ENCODE measurements around the gene KLK12.

Gene KLK12, protein sequence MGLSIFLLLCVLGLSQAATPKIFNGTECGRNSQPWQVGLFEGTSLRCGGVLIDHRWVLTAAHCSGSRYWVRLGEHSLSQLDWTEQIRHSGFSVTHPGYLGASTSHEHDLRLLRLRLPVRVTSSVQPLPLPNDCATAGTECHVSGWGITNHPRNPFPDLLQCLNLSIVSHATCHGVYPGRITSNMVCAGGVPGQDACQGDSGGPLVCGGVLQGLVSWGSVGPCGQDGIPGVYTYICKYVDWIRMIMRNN

DNA sequence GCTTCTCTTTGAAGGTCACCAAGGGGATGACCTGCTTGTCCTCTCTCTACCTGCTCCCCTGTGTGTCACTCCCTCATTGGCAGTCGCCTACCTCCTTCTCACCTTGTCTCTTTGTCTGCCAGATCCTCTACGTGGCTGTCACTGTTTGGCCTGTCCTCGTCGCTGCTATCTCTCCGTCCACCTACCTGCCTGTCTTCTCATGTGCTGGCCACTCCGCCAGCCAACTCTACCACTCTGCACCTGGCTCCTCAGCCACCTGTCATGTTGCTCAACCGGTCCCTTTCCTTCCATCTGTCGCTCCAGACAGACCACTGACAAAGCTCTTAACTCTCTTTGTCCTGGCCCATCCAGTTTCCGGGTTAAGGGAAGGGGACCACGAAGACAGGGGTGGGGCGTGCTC lies at the start of gene KLK12:
TSS of gene KLK12 (minus strand) at position 299 of the 400 bp plus-strand sequence. CDS start 381 bp downstream, outside the sequence.
- DNase-seq (ENCODE audit: low spot score) = no peak

DNA sequence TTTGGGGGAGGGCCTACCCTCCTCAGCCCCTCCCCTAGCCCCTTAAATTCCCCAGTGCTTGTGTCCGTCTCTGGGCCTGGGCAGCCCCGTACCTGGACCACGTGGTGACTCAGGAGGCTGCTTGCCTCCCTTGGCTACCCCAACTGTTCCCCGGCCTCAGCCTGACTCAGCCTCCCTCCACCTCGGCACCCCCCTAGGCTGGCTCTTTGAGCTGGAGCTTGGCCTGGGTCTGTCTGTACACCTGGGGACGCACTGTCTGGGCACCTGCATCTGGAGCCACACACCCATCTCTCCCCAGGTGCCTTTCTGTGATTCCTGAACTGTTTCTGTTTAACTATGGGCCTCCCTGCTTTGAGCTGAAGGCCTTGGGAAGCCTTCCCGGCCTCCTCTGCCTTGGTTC lies 49.7 kb upstream of the KLK12 start:
- no peak for DNase-seq (ENCODE audit: low spot score)

DNA sequence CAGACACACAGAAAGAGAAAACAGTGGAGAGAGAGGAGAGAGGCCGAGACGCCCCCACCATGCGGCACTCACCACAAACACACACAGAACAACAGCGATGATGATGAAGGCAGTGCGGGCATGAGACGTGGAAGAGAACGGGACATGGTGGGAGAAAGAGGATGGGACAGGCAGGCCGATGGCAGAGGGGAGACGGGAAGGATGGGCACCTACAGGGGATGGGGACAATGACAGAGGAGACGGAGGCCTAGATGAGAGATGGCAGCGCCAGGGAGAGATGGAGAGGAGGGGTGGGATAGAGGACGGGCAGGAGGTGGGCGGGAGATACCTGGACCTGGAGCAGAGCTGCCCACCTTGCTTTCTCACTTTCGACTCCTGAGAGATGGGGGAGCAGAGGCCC lies 49.0 kb upstream of the KLK12 start:
- no peak for DNase-seq (ENCODE audit: low spot score)

DNA sequence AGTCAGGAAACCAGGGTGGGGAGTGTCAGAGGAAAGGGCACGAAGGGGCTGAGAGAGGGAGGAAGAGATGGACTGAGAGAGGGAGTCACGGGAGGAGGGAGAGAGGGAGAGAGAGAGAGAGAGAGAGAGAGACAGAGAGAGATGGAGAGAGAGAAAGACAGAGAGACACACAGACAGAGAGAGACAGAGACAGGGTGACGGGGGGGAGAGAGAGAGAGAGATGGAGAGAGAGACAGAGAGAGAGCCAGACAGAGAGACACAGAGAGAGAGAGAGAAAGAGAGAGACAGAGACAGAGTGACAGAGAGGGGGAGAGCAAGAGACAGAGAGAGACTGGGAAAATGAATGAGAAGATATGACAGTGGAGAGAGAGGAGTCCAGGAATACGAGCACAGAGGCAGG lies 48.4 kb upstream of the KLK12 start:
- DNase-seq (ENCODE audit: low spot score) = no peak

DNA sequence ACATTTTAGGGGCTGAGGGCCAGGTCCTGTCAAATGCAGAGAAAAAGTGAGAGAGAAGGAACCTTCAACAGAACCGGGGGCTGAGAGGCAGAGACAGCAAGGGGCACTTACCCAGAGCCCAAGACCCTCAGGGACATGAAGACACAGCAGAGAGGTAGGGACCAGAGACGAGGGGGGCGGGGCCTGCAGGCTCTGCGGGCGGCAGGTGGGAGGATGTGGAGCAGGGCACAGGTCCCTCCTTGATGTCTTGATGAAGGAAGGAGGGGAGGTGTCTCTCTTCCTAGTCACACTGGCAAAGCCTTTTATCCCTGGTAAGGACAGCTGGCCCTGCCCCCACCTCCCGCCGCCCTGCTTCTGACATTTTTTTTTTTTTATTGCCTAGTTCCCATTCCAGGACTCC lies 47.8 kb upstream of the KLK12 start, which contains the start of gene KLK14:
TSS of gene KLK14 (minus strand) at position 277 of the 400 bp plus-strand sequence. CDS start at position 4, 273 bp downstream.
- no peak for DNase-seq (ENCODE audit: low spot score)

DNA sequence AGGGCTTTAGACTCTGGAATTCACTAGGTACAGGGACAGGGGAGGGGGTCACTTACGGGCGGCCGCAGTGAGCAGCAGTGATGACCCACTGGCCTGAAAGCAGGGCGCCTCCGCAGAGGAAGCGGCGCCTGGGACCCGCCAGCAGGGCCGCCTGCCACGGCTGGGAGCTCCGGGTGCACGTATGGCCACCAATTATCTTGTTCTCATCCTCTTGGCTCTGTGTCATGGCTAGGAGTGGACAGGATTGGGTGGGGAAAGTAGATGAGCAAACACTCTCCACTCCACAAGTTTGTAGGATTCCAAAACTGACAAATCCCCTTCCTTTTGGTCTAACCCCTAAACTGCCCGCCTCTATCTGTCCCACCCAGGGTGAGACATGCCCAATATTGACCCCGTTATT lies 46.7 kb upstream of the KLK12 start:
- DNase-seq (ENCODE audit: low spot score) = no peak

DNA sequence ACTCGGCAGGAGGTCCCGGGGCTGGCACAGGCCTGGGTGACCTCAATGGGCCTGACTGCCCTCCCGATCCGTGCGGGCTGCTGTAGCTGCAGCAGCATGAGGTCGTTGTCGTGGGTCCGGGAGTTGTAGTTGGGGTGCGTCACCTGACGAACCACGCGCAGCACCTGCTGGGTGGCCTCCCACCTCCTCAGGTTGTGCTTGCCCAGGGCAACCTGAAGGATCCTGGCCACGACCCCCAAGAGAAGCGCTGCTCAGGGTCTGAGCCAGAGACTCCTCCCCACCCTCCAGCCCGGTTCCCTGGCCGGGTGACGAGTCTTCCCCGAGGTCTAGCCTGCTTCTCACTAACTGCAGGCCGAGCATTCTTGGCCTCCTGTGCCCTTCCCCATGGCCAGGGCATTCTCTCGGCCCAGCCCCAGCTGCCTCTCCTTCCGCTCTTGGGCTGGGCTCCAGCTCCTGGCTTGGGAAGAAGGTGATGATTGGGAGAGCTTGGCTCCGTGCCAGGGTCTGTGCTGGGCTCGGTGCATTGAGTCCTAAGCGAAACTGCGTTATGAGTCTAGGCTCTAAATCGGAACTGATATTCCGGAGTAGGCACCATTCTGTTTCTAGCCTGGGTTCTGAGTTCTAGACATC lies 44.8 kb upstream of the KLK12 start:
- DNase-seq (ENCODE audit: low spot score) = no peak

DNA sequence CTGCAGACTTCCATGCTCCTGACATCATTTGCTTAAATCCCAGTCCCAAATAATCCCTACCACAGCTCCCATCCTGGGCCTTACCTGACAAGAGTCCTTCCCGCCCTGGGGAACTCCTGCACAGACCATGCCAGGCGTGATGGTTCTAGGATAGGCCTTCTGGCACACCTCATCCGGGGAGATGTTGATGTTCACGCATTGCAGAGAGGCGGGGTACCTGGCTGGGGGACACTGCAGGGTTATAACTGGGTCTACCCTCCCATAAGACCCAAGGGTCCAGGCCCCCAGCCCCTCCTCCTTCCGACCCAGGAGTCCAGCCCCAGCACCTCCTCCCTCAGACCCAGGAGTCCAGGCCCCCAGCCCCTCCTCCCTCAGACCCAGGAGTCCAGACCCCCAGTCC lies 43.9 kb upstream of the KLK12 start:
- DNase-seq (ENCODE audit: low spot score) = no peak

DNA sequence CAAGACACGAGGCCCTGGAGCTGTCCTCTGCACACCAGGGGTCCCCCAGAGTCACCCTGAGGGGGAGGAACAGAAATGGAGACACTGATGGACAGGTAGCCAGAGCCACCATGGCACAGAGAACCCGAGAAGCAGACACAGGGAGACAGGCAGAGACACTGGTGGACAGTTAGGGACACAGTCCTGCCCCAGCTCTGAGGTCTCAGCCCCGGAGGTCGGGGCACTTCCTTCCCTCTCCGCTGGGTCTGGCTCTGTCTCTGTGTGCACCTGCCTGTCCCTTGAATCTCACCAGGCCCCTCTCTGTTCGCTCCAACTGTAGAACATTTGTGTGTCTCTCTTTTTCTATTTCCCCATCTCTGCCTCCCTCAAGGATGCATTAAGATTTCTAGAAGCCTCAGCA lies 43.3 kb upstream of the KLK12 start:
- no peak for DNase-seq (ENCODE audit: low spot score)

DNA sequence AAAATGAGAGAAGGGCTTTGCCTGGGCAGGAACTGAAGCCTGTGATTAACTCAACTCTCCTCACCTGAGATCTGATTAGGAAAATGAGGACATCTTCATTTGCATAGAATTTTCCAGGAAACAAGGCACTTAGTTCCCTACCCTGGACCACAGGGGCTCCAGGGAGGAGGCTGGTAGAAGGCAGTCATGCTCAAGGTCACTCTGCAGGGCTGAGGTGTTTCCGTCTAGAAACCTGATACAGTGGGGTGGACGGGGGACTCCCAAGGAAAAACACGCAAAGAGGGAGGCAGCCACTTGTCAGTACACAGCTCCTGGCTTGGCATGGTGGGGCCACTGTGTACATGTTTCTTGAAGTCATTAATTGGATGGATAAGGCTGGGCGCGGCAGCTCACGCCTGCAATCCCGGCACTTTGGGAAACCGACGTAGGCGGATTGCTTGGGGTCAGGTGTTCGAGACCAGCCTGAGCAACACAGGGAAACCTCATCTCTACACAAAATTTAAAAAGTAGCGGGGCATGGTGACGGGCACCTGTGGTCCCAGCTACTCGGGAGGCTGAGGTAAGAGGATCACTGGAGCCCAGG lies 41.9 kb upstream of the KLK12 start:
- no peak for DNase-seq (ENCODE audit: low spot score)

DNA sequence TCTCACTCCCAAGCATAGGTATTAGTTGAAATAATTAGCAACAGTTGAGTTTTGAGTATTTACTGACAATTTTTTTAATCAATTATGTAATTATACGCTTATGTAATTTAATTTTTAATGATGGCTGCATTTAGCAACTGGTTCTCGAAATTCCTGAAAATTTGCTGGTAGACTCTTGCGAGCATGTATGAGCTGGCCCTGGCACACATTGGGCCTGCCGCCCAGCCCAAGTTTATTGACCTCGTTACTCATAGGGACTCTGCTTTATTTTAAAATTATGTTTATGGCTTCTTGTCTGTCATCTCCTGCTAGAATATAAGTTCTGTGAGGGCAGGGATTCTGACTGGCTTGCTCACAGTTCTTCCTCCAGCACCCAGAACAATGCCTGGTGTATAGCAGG lies 41.2 kb upstream of the KLK12 start:
- no peak for DNase-seq (ENCODE audit: low spot score)

DNA sequence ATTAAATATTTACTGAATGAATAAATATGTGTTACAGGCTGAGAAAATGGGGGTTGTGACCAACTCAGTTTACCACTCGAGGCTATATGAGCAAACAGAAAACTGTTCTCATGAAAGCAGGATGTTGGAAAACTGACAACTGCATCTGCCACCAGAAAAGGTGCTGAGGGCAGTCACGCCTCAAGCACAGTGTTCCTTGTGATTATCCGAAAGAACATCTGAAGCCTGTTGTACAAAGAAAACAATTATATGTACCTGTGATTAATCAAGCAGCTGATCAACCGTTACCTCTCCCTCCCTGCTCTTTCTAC lies 36.2 kb upstream of the KLK12 start:
- no peak for DNase-seq (ENCODE audit: low spot score)

DNA sequence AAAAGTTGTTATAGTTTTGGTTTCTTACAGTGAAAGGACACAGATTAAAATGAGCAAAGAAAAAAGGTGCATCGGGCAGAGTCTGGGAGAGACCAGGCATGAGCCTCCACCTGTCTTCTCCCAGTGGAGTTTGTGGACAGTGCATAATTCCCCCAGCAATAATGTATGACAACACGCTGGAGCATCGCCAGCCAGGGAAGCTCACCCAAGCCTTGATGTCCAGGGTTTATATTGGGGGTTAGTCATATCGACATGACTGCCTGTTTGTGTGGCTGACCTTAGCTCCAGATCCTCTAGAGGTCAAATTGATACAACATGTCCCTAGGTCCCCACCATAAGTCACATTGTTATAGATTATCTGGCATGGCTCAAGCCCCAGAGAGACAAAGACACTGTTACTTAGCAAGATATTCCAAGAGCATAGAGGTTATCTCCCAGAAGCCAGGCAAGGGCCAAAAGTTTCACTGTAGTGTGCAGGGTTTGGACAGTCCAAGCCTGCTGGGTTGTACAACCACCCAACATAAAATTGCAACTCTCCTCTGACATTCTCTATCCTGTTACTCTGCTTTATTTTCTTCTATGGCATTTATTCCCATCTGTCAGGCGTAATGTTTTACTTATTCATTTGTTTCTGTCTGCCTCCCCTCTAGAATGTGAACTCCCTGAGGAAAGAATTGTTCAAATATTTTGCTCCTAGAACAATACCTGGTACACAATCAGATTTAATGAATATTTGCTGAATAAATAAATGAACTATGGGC lies 35.7 kb upstream of the KLK12 start:
- DNase-seq (ENCODE audit: low spot score) = no peak

DNA sequence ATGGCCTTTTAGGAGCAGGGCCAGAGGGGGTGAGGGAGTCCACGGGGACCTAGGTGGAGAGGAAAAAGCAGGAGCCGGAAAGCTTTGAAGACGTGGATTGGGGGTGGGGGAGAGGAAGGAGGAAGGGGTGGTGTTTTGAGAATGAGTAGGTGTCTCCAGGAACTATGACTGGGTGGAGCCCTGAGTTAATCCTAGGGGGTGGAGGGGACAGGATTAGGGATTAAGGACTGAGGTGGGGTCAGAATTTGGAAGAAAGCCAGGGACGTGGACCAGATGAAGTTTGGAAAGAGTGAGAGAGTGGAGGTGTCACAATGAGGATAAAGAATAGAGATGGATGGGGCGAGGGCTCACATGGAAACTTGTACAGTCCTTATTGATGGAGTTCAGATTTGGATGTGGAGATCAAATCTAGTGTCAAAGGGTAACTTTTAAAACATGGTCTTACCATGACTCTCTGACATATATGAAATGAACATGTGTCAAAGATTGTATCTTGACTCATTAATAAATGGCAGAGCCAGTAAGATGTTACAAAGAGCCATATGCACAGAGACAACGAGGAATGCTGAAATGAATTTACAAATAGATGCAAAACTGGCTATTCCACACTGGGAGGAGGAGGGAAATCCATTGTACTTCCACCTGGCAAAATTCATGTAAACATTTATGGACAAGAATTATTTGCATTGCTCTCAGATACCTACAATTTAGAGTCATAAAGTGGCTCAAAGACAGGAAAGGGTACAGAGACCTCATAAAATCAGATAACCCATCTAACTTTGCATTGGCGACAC lies 31.8 kb upstream of the KLK12 start:
- no peak for DNase-seq (ENCODE audit: low spot score)

DNA sequence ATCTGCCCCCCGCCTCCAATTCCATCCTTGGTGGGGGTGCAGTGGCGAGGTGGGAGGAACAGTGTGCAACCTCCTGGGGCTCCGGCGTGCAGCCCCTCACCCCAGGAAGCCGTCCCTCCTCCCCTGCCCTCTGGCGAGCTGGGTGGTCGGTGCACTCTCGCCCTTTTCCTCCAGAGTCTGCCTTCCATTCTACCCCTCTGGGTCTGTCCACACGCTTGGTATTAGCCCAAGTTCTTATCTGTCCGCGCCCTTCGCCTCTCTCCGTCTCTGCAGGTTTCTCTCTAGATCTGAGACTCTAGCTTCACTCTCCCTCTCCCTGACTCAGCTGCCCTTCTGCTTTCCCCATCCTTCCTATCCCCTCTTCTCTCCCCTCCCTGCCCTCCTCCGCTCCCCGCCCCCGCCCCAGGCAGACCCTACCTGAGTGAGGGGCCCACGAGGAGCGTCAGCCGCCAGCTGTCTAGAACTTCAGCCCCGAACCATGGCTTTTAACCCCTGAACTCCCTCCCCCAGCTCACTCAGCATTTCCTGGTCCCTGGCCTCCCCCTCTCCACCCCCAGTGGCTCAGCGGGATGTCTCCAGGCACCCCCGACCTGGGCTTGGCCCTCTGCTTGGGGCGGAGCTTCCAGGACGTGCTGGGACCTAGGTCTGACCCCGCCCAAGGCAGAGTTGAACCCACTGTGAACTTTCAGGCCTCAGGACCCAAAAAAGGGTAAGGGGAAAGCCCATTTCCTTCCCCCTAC lies 30.6 kb upstream of the KLK12 start:
- DNase-seq (ENCODE audit: low spot score) = no peak

DNA sequence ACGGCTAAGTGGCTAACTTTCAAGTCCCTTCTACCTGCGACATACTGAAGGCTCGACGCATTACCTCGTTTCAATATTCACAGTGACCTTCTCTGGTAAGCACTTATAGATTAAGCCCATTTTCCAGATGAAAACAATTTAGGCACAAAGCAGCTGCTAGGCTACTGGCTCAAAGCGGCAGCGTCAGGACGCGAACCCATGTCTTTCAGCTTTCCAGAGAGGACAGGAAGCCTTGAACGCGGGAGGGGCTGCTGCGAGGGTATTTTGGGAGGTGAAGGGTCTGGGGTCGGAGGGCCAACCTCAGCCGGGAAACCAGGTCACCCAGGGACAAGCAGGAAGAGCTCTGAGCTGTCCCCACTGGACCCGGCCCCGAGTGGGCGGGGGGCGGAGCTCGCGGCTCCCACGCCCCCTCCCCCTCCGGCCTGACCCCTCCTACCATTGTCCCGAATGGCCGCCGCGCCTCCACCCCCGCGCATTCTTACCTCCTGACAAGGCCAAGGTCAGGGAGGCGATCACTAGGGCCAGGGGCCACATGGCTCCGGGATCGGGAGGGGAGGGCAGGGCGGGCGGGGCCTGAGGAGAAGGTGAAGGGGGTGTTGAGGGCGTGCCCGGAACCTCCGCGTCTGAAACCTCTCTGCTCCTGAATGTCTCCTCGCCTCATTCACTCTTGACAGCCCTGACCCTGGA lies 29.9 kb upstream of the KLK12 start, which contains the start of gene KLK13:
TSS of gene KLK13 (minus strand) at position 559 of the 687 bp plus-strand sequence. CDS start at position 534, 25 bp downstream.
- DNase-seq (ENCODE audit: low spot score) = no peak

DNA sequence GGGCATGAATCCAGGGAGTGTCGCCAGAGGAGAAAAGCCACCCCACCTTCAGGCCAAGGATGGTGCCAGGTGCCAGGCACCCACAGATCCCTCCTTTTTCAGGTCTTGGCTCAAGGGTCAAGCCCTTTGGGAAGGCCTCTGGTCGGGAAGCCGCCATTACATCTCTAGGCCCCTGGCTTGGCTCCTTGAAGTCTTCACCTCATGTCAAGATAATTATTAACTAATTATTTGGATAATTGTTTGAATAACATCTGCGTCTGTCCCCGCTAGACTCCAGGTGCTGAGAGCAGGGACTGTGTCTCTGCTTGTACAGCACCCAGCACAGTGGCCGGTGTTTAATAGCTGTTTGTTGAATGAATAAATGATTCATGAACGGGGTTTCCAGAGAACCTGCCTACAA lies 28.9 kb upstream of the KLK12 start:
- DNase-seq (ENCODE audit: low spot score) = no peak

DNA sequence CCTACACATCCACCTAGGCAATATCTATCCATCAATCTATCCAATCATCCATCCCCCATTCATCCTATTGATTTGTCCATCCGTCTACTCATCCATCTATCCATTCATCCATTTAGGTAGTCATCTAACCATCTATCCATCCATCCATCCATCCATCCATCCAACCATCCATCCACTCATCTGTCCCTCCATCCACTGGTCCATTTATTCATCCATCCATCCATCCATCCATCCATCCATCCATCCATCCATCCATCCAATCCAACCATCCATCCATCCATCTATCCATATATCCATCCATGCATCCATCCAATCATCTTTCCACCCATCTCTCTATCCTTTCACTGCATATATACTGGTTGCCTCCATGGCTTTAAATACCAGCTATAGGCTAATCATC lies 26.2 kb upstream of the KLK12 start:
- DNase-seq (ENCODE audit: low spot score) = no peak

DNA sequence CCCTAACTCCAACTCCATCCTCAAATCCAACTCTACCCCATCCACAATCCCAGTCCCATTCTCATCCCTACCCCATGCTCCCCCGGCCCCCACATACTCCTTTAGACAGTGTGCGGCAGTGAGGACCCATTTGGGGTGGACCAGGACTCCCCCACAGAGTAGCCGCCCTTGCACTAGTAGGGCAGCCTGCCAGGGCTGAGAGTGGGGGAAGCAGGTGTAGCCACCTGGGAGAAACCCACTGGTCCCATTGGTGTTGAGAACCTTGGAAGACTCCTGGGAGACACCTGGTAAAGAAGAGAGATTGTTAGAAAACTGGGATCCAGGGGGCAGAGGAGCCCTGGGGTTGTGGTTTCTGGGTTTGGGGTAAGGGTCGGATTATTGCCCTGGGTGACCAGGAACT lies 25.5 kb upstream of the KLK12 start:
- DNase-seq (ENCODE audit: low spot score) = no peak

DNA sequence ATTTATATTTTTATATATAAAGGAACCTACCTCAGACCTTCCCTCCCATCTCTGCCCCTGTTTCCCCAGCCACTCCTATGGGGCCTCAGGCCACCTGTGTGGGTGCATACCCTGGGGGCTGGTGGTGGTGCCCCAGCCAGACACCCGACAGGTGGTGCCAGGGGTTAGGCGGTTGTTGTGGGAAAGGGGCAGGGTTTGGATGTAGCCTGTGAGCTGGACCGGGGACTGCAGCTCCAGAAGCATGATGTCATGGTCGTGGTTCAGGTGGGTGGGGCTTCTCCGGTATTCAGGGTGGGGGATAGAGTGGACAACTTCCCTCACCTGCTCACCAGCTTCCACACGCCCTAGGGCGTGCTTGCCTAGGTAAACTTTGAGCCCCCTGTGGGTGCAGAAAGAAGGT lies 24.9 kb upstream of the KLK12 start:
- no peak for DNase-seq (ENCODE audit: low spot score)

DNA sequence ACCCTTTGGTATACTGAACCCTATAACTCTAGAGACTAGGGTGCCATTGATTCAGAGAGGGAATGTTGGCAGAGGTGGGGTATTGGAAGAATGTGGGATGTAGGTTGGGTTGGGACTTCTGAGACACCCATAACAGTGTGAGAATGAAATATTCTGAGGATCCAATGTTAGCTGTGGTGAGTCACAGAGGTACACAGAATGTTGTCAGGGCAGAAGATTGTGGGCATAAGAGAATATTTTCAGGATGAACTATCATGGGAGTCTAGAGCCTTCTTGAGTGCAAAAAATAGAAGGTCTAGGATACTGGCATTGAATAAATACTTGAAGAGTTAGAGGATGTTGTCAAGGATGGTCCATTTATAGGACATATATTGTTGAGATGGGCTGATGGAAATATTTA lies 21.1 kb upstream of the KLK12 start:
- no peak for DNase-seq (ENCODE audit: low spot score)

Data from RKO (cell line).